GM19438 (cell line): ENCODE data around the gene EMC9.
A peak's percentile ranks its signal among the peaks of the same experiment; 100 is the strongest.

Experiments
- ATAC-seq: cut with Tn5 transposase; IDR thresholded peaks from one replicate; pipeline ENCODE4 v1.9.1; 2021; ENCODE audit warnings: low read depth; ENCODE audit not compliant: unreplicated experiment

EMC9 gene, protein sequence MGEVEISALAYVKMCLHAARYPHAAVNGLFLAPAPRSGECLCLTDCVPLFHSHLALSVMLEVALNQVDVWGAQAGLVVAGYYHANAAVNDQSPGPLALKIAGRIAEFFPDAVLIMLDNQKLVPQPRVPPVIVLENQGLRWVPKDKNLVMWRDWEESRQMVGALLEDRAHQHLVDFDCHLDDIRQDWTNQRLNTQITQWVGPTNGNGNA

DNA sequence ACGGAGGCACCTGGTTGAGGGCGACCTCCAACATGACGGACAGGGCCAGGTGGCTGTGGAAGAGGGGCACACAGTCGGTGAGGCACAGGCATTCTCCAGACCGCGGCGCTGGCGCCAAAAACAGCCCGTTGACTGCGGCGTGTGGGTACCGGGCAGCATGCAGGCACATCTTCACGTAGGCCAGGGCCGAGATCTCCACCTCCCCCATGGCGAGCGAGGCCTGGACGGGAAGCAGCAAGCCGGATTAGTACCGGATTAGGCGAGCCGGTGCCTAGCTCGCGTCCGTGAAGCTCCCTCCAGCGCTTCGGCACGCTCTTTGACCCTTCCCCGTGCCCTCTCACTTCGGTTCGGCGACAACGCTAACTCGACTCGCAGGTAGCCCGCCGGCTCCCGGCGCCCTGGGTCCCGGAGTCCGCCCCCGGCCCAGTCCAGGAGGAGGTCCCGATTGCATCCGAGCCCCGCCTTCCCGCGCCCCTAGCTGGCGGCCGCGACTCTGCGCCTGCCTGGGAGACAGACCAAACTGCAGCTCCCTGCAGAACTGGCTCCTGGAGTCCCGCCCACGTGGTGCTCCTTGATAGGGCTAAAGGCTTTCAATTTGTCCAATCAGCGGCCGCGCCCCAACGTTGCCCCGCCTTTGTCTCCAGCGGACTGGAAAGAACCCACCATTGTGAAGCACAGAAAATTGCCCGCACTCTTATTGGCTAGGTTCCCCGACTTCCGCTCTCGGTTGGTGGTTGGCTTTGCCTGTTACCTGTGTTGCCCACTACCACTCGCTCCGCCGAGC is at the start of gene EMC9:
EMC9 (minus strand) TSS at position 495 of the 784 bp plus-strand sequence; CDS start at position 208, 287 bp downstream.
- ATAC-seq: peak; percentile 87

DNA sequence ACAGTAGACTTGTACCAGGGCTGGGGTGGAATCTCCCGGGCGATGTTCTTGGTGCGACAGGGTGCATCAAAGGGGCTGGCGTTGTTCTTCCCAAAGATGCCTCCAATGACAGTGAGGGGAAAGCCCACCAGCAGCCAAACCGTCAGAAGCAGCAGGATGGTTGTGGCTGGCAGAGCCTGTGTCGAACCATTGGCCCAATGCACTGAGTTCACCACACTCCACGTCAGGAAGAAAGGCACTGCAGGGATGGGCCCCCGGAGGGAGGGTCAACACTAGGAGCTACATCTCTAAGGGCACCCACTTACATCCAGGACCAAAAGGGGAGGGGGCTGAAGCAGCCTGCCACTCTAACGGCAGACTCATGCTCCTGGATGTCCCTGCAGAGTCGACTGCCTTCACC is 49.0 kb upstream of the EMC9 start:
- no peak for ATAC-seq

DNA sequence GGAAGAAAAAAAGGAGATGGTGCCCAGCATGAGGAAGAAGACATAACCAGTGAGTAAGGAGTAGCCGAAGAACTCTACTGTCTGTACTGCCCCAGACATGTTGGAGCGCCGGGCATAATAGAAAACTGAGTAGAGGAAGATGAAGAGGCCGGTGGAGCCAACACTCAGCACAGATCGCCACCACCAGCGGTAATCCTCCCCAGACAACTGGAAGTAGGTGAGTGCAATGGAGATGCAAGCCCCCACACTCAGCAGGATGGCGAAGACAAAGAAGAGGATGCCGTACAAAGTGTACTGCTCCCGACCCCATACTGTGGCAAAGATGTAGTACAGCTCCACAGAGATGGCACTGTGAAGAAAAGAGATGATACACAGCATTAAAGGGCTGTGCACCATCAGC is 48.1 kb upstream of the EMC9 start:
- ATAC-seq: no peak

DNA sequence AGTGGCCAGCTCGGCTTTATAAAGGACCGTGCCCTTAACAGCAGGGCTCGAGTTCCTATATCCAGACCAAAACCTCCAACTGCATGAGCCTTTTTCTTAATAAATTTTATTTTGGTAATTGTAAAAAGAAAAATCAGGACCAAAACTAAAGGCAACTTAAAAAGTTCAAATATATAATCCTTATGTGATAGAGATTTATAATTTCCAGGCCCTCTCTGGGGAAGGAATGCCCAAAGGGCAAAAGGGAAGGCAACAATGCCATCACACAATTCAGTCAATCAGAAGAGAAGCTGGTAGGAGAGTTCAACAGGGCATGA is 47.6 kb upstream of the EMC9 start:
- ATAC-seq: no peak

DNA sequence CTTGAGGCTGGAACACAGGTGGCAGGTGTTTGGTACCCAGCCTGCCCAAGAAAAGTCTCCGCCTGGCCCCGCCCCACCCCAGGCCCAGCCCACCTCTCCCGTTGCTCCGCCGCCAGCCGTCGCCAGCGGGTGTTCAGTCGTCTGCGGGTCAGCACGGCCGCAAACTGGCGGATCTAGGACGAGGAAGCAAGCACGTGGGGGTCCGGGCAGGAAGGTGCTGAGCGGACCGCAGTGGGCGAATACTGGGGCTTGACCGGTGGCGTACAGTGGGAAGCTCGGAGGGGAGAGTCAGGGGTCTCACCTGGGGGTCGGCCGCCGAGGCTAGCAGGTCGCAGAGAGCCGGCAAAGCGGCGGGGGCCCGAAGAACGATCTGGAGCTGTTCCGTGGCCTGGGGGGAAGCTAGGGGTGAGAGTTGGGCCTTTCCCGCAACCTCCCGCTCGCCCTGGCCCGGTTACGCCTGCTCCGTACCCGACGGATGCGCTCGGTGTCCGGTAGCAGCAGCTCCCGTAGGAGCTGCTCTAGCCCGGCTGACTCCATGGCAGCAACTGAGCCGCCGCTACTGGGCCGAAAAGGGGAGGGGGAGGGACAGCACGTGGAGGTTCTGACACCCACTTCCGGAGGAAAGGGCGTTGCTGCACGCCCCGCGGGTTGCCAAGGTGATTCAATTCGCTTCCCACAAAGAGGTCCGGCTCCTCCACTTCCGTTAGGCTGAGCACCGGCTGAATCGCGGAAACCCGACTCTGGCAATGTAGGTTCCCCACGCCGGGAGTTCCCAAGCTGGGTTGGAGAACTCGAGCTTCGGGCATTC is 47.1 kb upstream of the EMC9 start, which contains the start of gene IPO4:
IPO4 (minus strand) TSS at position 566 of the 808 bp plus-strand sequence; CDS start at position 537, 29 bp downstream.
- peak; percentile 92 for ATAC-seq

DNA sequence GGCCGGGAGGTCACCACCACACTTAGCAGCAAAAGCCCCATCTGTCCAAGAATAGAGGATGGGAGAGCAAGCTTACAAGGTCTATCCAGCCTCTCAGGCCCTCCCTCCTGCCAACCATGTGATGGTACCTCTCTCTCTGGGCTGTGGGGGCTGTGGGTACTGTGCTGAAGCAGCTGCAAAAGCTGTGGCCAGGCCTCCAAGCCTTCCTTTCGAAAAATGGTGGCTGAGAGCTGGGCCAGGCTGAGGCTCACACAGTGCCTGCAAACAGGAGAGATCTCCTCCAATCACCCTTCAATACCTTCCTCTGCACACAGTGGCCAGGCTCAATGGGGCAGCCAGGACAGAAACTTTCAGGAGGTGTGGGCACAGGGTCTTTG is 46.1 kb upstream of the EMC9 start:
- ATAC-seq: no peak

DNA sequence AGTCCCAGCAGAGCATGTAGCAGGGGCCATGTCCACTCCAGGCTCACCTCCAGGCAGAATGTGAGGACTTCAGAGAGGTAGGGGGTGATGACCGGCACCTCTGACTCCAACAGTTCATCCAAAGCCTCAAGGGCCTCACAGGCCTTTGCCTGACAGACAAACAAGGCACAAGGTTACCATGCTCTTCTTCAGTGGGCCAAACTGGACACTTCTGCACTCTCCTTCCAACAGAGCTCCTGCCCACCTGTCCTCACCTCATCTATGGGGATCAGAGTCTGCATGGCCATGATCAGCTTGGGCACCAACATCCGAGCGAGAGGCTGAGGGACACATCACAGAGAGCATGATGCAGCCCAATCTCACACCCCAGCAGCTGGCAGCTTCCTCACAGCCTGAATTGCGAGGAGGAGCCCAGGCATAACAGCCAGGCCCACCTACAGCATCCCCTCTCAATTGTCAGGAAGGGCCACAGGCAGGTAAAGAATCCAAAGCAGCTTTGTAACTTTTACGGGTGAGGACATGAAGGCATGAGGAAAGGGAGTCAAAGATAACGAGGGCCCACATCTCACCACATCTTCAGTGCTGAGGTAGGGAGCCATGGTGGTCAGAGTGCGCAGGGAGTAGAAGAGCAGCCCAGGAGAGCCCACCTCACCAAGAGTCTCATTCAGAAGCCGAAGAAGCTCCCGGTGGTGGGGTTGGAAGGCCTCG is 45.6 kb upstream of the EMC9 start:
- ATAC-seq: no peak

DNA sequence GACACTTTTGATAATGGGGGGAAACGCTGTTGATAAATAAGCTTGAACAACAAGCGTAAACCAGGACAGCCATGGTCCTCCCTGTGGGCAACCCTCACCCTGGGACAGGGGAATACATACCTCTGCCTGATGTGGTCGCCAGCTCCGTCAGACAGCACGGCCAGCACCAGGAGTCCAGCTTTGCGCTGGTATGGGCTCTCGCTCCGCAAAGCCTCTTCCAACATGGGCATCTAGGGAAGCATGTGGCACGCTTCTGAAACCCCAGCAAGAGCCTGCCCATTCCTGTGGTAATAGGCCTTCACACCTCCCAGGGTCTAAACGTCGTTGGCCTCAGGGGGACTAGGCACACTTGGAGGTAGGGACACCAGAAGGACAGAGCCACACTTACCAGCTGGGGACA is 44.4 kb upstream of the EMC9 start:
- no peak for ATAC-seq

DNA sequence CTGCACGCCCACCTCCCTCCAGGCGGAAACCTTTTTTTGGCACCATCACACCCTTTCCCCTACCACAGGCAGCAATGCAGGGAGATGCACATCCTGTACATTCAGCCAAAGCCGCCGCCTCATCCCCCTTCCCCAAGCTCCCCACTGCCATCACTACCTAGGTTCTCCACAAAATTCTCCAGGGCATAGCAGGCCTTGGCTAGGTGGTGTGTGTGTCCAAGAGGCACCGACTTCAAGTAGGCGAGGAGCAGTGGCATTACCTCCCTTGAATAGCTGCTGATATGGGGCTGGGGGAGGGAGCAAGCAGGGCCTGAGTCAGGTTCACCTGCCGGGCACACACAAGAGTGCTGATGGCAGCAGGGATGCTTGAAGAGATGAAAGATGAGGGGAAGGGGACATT is 43.6 kb upstream of the EMC9 start:
- ATAC-seq: no peak

DNA sequence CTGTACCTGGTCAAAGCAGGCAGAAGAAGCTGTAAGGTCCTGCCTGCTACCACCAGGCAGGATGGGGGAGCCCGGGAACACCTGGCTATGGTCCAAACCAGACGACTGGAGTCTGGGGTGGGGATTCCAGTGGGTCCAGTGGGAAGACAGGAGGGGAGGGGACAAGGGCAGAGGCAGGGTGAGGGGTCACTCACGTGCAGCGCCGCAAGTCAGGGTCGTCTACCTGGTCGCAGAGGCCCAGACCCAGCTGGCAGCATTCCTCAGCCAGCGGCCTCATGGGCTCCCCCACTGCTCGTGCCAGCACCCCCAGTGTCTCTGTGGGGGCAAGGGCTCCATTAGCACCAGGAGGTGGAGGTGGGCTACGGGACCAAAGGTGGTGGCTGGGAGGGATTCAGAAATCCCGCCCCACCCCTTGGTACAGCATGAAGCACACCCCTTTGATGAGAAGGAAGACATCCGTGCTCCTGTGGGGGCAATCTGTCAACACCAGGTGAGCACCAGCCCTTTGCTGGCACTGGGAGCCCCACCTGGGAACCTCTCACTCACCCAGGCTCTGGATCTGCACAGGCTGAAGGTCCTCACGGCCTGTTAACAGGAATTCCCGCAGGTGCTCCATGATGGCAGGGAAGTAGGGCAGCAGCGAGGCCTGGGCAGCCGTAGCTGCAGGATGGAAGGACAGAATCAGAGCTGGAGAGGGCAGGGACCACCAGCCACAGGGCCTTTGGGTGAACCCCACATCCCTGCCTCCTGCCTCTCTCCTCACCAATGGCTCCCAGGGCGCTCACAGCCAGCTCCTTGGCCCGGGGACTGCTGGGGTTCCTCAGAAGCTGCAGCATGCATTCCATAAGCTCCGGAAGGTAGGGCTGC is 42.9 kb upstream of the EMC9 start:
- no peak for ATAC-seq

DNA sequence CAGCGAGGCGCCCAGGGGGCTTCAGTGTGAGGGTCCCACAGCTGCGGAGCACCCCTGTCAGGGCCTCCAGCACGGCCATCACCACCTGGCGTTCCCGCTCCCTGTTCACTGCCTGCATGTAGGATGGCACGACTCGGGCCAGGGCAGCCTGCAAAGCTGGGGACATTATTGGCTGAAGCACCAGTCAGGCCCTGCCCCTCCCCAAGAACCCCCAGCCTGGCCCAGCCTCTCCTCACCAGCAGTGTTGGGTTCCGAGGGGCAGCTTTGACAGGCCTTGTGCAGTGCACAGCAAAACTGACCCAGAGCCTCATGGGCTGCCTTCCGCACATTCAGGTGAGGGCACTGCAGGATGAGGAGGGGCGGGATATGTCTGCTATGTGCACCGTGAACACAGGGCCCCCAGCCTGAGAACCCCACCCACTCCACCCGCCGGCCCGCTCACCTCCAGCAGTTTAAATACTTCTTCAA is 41.7 kb upstream of the EMC9 start:
- ATAC-seq: no peak

DNA sequence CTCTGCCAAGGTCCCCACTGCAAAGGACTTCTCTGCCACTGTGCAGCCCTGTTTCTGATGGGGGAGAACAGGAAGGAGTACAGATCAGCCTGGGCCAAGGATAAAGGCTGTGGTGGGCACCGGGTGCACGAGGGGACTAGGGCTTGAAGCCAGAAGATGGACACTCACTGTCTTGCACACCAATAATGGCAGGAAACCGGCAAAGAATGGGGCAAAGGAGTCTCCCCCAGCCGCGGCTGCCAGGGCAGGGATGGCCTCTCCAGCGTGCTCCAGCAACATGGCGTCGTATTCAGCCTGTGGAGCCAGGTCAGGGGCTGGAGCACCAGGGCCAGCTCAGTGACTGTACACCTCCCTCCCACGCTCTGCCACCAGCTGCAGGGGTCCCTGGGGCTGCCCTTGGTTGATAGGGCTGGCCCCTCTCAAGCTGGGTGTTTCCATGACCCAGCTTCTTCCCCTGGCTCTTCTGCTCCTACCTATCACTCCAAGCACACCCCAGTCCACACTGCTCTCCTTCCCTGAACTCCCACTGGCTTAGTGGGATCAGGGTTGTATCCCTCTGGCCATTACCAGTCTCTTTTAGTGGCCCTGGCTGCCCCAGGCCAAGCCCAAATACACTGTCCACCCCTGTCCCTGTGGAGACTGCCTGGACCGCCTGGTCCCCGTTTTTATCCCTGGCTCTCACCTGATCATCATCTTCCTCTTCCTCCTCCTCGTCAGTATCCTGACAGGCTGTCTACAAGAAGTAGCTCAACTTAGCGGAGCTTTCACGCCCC is 40.9 kb upstream of the EMC9 start:
- no peak for ATAC-seq

DNA sequence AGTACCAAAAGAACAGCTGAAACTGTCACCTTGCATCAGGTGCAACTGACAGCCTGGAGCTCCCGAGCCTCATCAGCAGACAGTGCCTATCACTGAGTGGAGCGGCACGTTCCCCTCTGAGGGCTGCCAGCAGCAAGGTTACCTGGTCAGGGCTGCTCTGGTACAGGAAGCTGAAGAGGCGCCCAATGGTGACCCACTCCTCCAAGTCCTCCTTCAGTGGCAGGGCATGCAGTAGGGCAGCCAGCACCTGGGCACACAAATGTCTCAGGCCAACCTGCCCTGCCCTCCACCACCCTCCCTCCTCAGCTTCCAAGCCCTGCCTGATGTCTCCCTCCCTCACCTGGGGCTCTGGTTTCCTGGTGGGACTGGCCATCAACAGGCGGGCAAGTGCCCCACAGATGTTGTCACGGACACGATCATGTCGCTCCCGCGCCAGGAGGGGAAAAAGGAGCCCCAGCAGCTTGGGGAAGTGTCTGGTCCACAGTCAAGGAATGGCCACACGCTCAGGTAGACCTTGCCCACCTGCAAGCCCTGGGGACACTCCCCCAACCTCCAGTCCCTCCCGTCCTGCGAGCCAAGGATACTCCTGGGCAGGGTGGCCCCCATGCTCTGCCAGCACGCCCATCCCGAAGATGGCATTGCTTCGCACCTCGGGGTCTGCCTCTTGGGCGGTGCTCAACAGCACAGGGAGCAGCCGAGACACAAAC is 40.1 kb upstream of the EMC9 start:
- ATAC-seq: no peak

DNA sequence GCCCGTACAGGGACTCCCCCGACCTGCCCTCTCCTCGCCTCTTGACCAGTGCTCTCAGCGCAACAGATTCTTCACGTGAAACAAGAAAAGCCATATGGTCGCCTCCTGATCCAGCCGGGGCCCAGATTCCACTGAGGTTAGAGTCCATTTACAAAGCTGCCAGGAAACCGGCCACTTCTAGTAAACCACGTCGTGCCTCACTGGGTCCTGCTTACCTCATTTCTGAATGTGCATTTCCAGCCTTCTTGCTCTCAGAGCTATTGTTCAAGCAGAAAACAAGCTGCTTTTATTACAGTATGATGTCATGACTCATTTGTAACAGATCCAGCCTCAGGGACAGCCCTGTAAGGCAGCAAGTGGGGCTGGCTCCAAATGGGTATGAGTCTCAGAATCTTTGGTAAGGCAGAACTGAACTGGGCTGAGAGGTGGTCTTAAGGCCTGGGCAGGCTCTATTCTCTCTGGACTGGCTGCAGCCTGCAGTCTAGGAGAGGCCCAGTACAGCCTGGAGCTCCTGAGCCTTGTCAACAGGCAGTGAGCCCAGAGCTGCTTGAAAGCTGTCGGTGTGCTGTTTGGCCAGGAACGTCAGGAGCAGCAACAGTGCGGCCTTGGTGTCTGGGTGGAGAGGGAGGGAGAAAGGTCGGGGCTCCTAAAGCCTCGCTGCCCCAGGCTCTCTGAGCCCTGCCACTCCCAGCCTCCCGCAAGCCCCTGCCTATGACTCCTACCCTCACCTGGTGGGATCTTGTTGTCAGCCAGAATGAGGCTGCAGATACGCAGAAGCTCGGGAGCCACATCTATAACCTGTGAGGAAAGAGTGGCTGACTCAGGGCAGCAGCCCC is 38.8 kb upstream of the EMC9 start:
- ATAC-seq: no peak

DNA sequence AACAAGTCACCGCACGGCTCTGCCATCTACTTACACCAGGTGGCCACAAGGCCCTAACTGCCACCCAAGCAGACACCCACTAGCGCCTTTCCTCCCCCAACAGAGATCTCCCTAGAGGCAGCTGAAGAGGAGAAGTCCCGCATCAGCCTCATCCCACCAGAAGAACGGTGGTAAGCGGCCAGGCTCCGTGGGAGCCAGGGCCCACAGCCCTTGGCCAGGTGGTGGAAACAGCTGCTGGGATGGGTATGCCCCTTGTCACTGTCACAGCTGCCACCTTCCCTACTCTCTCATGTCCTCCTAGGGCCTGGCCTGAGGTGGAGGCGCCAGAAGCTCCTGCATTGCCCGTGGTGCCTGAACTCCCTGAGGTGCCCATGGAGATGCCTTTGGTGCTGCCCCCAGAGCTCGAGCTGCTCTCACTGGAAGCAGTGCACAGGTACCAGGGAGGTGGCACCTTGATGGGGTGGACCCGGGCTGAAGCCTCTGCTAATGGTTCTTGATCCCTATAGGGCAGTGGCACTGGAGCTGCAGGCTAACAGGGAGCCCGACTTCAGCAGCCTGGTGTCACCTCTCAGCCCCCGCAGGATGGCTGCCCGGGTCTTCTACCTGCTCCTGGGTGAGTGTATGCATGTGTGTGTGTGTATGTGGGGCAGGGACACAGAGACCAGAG is 38.0 kb upstream of the EMC9 start:
- ATAC-seq: no peak

DNA sequence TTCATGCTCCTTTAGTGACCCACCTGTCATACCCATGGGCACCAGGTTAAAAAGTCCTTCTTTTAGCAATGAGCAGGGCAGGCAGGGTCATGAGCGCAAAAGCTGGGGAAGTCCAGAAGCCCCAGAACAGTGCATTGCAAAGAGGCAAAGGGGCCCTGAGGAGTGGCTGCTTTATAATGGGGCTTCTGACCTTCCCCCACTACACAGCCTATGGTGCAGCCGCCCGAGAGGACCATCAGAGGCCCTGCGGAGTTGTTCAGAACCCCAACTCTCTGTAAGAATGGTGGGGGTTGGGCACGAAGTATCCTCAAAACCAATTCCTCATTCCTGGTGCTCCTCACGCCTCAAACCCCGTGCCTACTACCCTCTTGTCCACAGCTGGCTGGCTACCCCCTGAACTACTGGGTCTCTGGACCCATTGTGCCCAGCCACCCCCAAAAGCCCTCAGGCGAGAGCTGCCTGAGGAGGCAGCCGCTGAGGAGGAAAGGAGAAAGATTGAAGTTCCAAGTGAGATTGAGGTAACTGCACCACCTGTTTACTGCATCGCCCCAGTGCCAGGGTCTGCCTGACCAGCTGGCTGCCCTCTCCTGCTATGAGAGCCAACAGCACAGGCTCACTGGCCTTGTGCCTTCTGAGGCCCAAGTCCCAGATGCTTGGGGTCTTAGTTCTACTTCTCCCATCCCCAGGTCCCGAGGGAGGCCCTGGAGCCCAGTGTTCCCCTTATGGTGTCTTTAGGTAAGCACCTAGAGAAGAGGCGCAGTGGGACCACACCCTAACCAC is 37.2 kb upstream of the EMC9 start:
- ATAC-seq: no peak
